Measurements from ENCODE around the gene MEMO1.
A peak's percentile ranks its signal among the peaks of the same experiment; 100 is the strongest.
"Not testable (repeated sequence)": the region's sequence is repeated elsewhere in the genome, so short reads cannot be mapped to it uniquely, and the experiment has no call there.

MEMO1 gene

GRCh38 chr2:32010670-32011484 is at the start of gene MEMO1:
Gene MEMO1, minus strand, starts transcription at chr2:32011008. Its CDS starts 761 bp downstream, at chr2:32010247.
- DNase-seq, result peak; percentile 92

DNA sequence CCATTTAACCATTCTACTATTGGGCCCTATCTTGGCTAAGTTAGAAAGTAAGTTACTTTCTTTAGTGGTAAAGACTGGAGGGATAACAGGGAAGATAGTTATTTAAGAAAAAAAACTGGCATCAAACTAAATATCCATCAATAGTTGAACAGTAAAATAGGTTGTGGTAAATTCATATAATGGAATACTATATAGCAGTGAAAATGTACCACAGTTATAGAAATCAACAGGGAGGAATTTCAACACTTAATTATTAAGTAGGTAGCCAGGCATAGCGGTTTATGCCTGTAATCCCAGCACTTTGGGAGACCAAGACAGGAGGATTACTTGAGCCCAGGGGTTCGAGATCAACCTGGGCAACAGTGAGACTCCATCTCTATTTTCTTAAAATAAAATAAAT is 49.5 kb upstream of the MEMO1 start:
- no peak for DNase-seq

- peak; percentile 62 for DNase-seq
Measured at GRCh38 chr2:32058130-32058529, 47.3 kb upstream of the MEMO1 start.

GRCh38 chr2:32054583-32054982 is 43.8 kb upstream of the MEMO1 start:
- not testable (repeated sequence) for DNase-seq

GRCh38 chr2:32051836-32052439 is 41.1 kb upstream of the MEMO1 start:
- DNase-seq, result no peak

GRCh38 chr2:32043561-32043960 is 32.8 kb upstream of the MEMO1 start:
- no peak for DNase-seq

DNA sequence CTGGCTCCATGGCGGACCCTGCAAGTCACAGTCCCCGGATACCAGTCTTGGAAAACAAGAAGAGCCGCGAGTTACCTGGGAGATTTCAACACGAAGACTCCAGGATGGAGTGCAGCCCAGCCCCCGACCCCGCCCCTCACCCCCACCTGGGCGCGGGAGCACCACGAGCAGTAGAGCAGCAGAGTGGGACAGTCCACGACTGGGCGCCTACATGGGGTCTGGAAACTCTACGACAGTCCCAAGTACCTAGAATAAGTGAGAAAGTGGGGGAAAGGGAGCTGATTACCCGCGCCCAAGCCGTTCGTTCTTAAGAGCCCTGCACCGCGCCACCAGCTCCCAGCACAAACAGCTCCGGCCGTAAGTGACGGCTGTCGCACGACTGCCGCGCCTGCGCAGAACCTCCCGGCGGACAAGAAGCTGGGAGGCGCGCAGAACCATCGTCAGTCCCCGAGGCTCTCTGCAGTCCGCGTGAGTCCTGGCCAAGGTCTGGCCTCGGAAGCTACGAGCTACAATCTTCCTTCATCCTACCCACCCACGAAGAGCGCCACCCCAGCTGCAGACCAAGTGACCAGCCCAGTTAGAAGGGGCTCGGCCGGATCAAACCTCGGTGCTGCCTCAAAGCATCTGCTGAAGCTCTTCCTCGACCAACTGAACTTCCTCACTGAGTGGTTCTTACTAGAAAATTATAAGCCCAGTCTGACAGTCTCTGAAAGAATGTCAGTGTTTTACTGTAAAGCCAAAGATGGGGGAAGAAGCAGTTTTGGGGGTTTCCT is 28.8 kb upstream of the MEMO1 start, which contains the start of gene DPY30:
DPY30 (minus strand) TSS at position 359 of the 773 bp plus-strand sequence; CDS start at position 10, 349 bp downstream.
- peak; percentile 94 for DNase-seq

DNA sequence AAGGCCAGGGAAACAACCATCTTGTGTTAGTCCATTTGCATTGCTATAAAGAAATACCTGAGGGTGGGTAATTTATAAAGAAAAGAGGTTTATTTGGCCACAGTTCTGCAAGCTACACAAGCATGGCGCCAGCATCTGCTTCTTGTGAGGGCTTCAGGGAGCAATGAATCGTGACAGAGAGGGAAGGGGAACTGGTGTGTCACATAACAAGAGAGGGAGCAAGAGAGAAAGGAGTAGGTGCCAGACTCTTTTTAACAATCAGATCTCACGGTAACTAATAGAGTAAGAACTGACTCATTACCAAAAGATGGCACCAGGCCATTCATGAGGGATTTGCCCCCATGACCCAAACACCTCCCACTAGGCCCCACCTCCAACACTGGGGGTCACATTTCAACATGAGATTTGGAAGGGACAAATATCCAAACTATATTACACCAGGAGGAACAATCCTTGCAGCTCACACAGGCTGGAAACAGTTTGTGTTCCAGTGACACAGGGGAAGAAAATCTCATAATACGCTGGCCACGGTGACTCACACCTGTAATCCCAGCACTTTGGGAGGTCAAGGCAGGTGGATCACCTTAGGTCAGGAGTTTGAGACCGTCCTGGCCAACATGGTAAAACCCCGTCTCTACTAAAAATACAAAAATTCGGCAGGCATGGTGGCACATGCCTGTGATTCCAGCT is 23.5 kb upstream of the MEMO1 start:
- peak; percentile 8 for DNase-seq

GRCh38 chr2:32018789-32019482 is 8.1 kb upstream of the MEMO1 start:
- not testable (repeated sequence) for DNase-seq

DNA sequence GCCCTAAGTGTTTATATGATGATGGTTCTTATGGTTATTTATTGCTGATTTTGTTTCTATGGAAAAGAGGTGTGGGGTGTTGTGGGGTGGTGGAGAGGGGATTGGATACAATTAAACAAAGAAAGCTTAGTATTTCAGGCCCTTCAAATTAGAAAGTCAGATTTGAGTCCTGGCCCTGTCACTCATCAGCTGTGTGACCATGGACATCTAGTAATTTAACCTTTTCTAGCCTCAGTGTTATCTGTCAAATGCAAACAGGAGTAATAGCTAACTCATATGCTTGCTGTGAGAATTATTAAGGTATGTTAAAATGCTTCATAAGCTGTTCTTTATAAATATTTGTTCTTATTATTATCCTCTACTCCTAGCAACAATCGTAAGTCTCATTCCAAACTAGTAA is 2.1 kb upstream of the MEMO1 start:
- DNase-seq, result no peak

DNA sequence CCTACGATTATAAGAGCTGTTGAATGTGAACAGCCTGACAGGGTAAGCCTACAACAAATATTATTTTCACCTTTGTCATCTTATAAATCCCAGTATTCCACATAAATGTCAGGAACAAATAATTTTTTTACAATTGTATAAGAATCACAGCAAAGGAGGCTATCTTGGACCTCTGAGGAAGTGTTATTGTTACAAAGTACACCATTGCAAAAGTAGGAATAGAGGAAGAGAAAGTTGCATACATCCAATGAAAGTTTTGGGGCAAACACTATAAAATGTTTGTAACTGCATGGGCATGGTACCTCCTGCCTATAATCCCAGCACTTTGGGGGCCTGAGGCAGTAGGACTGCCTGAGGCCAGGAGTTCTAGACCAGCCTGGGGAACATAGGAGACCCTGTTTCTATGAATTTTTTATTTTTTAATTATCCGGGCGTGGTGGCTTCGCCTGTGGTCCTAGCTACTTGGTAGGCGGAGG is 715 bp upstream of the MEMO1 start:
- no peak for DNase-seq

GRCh38 chr2:32010280-32010669 is 533 bp downstream of the MEMO1 start:
- DNase-seq, result peak; percentile 46

DNA sequence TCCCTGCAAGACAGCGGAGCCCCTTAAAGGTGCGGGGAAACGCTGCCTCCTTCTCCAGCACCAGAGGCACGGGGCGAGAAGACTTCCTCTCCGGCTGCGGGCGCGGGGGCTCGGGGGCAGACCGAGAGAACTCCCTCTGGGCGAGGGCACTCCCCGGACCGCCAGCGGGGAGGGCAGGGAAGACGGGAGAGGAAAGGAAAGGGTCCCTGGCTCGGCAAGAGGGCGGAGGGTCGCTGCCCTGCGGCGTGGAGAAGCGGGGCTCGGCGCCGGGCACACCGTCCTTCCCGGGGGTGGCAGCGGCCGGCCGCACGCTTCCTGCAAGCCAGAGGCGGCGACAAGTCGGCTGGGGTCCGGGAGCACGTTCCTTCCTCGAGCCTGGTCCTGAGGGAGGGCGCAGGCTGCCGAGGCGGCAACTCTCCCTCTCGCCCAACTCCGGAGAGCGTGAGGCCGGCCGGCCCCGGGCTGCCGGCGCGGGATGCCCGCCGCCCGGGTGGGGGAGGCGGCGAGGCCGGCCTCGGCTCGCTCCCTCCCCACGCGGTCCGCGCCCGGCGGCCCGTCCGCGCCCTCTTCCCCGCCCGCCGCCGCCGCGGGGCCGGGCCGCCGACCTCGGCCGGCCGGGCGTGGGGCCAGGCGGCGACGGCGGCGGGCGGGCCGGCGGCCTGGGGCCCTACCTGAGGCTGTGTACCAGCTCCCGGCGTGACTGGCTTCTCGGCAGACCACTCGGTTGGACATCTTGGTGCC is 1.1 kb downstream of the MEMO1 start:
- peak; percentile 25 for DNase-seq

- DNase-seq, result peak; percentile 41
Measured at GRCh38 chr2:32008805-32009515, 1.8 kb downstream of the MEMO1 start.

DNA sequence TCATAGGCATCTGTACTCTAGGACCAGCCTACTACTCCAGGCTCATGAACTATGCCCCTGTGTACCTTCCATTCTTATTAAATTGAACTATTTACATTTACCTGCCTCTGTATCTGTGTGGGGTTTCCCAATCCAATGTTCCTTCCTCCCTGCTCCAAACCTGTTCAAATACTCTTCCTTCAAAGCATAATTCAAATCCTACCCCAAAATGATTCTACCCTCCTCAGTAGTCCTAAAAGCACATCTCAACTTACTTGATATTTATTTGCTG is 3.8 kb downstream of the MEMO1 start:
- DNase-seq, result no peak

GRCh38 chr2:32005371-32005976 is 5.3 kb downstream of the MEMO1 start:
- no peak for DNase-seq

- DNase-seq, result no peak
Measured at GRCh38 chr2:32003791-32004190, 7.0 kb downstream of the MEMO1 start.

DNA sequence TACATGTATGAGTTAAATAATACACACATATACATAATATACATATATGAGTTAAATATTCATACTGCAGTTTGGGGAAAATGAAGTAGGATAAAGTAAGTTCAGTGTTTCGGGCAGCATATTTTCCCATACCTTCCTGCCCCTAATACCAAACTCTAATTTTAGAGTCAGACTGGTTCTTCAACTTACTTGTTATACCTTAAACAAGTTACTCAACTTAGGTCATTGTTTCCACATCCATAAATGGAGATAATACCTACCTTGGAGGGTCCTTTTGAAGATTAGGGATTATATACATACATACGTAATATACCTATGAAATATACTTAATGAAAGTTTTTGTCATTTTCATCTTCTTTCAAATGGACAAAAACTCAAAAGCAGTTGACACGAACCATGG is 8.4 kb downstream of the MEMO1 start:
- DNase-seq, result no peak

GRCh38 chr2:31999438-31999837 is 11.4 kb downstream of the MEMO1 start:
- DNase-seq, result no peak

DNA sequence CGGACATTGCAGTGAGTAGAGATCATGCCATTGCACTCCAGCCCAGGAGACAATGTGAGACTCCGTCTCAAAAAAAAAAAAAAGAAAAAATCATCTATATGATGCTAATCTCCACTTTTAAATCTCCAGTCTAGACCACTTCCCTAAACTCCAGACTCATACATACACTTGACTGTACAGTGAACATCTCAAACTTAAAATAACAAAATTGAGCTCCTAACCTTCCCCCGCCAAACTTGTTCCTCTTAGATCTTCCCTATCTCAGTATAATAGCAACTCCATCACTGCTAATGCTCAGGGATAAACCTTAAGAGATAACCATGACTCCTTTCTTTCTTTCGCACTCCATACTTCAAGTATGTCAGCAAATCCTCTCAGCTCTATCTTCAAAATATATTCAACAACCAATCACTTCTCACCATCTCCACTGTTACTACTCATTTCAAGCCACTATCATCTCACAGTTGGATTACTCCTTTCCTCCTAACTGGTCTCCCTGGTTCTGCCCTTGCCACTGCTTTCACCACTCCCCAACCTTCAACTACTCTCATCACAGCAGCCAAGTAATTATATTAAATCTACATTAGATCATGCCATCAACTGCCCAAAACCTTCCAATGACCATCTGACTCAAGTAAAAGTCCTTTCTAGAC is 12.0 kb downstream of the MEMO1 start:
- no peak for DNase-seq
